Sigmoid colon (tissue), 4 donors: ENCODE measurements around the gene TMEM9B.

ENCODE experiments used
- EP300 ChIP-seq, 4 donors: sonication (generic); formaldehyde crosslinking; IDR thresholded peaks; one replicate each; pipeline ENCODE4 v1.6.1; 2017; ENCODE audit warnings: antibody characterized with exemption in 4 of 4
- POLR2A ChIP-seq, 2 donors: fragments of 450-650 bp; IDR thresholded peaks; one replicate each; pipeline ENCODE4 v1.6.1; 2016; ENCODE audit warnings: antibody characterized with exemption in 2 of 2, mild to moderate bottlenecking in 2 of 2, moderate library complexity in 2 of 2

DNA sequence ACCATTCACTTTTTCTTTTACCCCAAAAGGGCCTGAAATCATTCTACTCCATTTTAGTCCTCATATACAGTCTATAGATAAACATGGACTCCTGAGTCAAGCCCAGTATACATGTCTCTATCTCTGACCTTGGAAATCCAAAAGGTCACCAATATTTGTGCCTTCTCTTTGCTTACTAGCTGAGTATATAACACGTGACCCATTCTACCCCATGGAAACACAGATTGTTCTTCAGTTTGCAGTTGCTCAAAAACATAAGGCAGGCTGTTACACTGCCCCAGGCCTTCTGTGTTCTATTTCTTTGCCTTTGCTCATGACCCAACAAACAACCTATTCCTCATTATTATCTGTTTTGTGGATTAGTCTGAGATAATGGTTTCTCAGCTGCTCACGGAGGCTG is 33.8 kb upstream of the TMEM9B start:
- TF ChIP-seq EP300 (IDR thresholded peaks at IDR 0.05) (no peak), POLR2A (IDR thresholded peaks at IDR 0.05) (no peak)
